HG03097 (cell line): ENCODE results near the gene CUL9.
A peak's percentile ranks its signal among the peaks of the same experiment; 100 is the strongest.

Experiments used
- ATAC-seq: cut with Tn5 transposase; IDR thresholded peaks from one replicate; pipeline ENCODE4 v1.9.1; 2021; ENCODE audit not compliant: unreplicated experiment, low FRiP score

CUL9 gene

DNA sequence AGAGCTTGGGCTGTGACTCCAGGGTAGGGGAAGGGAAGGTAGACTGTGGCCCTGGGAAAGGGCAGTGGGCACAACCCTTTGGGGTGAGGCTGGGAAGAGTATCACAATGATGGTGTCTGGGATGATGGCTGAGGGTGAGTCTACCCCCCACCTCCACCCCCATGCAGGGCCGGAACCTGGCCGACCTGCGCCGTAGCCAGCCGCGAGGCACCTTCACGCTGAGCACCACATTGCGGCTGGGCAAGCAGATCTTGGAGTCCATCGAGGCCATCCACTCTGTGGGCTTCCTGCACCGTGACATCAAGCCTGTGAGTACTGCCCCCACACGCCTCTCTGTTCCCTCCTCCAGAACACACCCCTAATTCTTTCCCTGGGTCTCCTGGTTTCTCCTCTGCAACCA lies 71.4 kb downstream of the CUL9 start:
- no peak for ATAC-seq

DNA sequence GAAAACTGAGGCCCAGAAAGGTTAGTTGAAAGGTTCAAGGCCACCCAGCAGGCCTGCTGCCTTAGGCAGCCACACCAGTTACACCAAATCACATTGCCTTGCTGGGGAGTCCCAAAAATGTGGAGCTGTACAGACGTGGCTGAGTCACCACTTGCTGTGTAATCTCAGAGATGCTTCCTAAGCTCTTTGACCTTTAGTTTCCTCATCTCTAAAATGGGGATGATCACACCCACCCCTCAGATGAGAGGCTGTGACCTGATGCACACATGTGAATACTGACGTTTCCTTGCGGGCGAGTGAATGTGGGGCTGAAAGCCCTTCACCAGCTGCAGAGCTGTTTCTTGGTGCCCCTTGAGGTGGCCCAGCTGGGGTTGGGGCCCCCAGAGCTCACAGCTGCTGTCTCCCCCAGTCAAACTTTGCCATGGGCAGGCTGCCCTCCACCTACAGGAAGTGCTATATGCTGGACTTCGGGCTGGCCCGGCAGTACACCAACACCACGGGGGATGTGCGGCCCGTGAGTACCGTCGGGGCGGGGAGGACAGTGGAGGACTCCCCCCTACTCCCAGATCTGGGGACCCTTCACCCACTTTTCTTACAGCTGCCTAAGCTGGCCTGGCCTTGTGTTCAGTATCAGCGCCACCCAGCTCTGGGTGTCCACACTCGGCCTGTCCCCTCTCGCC lies 72.3 kb downstream of the CUL9 start:
- no peak for ATAC-seq

DNA sequence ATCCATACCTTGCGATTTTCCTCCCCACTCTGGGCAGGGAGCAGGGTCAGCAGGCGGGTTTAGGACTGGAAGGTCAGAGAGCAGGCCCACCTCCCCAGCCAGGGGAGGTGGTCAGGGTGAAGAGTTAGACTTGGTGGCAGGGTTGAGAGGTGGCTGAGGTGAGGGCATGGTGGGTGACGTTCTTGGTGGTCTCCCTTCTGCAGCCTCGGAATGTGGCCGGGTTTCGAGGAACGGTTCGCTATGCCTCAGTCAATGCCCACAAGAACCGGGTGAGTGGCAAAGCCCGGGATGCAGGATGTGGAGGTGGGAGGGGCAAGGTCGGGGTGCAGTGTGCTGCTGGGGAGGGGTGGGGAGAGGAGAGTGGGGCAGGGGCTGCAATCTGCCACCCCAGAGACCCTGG lies 72.8 kb downstream of the CUL9 start:
- no peak for ATAC-seq

DNA sequence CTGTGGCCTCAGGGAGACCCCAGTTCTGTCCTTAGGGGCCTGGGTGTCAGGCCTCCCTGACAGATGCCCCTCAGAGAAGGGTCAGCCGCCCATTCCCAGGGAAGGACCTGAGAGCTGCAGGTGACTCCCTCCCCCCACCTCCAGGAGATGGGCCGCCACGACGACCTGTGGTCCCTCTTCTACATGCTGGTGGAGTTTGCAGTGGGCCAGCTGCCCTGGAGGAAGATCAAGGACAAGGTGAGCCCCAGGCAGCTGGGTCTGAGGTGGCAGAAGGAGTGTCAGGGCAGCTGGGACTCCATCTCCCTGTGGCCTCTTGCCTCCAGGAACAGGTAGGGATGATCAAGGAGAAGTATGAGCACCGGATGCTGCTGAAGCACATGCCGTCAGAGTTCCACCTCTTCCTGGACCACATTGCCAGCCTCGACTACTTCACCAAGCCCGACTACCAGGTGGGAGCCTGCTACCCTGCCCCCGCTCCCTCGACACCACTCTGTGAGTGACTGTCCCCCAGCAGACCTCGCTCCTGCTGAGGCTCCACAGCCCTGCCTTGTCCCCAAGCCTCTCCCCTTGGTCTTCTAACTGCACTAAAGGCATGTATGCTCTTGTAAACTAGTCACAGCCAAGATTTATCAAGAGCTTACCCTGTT lies 73.5 kb downstream of the CUL9 start:
- ATAC-seq: no peak

DNA sequence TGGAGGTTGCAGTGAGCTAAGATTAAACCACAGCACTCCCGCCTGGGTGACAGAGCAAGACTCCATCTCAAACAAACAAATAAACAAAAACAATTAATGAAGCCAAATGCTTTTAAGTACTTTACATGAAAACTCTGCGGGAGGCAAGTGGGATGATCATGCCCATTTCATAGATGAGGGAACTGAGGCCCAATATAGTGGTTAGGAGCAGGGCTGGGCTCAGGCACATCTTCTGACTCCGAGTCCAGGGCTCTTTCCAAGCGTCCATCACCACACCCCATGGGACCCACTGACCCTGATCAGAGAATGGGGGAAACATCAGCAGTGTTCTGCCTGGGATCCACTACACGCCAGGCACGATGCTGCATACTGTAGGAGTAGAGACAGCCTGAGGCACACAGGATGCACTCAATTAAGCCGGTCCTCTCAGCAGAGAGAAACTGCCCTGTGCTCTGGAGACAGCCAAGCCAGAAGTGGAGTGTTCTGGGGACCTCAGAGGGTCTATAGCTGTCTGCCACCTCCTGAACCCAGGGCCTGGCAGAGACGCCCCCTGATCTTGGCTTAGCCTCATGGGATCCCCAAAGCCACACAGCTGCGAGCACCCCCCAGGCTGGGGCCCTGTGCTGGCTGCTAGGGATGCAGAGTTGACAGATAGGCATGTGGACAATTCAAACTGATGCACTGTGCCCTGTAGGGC lies 74.8 kb downstream of the CUL9 start:
- no peak for ATAC-seq

DNA sequence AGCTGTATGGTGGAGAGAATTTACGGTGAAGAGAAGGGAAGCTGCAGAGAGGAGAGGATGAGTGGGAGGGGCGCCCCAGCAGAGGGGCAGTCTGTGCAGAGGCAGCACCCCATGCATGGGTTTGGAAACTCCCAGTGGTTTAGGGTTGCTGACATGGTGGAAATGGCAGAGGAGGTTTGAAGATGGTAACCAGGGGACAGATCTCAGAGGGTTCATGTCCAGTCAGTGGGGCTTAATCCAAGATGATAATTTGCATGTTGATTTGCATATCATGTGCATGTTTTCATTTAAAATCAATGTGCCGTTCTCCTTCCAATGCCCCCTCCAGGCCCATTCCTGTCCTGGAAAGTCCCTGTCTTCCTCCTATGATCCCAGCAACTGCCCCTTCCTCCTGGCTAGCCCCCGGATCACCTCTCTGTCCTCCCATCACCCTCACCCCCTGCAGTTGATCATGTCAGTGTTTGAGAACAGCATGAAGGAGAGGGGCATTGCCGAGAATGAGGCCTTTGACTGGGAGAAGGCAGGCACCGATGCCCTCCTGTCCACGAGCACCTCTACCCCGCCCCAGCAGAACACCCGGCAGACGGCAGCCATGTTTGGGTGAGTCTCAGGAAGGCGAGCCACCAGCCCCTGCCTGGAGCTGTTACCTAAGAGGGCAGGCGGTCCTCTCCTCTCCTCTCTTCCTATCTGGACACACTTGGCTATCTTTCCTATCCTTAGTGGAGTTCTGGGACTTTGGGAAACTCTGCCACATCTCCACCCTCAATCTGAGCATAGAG lies 75.6 kb downstream of the CUL9 start:
- ATAC-seq: no peak

DNA sequence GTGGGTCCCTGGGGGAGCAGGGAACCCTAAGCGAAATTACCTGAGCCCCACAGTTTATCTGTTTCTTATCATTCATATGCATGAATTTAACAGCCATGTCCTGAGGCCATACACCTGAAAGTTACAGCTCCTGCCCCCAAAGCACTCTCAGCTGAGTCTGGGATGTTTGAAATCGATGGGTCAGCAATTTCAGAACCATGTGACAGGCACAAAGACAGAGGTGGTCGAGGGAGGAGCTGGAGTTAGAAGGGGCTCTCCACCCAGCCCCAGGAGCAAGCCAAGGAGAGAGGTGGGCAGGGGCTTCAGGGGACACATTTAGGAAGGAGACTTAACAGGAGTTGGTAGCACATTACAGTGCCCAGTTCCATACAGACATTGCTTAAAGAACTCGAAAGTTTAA lies 76.2 kb downstream of the CUL9 start:
- ATAC-seq: no peak

DNA sequence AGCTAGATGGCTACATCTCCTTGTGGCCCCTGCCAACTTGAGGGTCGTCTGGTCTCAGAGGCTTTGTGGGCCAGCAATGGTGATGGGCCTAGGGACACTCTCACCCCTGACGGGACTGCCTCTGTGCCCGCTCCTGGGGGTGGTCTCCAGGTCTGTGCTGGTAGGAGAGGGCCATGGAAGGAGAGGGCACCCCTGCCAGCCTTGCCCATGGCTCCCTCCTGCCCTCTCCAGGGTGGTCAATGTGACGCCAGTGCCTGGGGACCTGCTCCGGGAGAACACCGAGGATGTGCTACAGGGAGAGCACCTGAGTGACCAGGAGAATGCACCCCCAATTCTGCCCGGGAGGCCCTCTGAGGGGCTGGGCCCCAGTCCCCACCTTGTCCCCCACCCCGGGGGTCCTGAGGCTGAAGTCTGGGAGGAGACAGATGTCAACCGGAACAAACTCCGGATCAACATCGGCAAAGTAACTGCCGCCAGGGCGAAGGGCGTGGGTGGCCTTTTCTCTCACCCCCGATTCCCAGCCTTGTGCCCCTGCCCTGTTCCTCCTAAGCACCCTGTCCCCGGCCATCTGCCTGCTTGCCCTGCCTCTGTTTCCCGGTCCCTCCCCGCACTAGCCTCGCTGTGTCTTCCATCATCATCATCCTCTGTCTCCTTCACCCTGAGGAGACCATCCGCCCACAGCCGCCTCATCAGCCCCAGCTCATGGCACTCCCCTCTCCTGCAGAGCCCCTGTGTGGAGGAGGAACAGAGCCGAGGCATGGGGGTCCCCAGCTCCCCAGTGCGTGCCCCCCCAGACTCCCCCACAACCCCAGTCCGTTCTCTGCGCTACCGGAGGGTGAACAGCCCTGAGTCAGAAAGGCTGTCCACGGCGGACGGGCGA lies 77.1 kb downstream of the CUL9 start:
- no peak for ATAC-seq

DNA sequence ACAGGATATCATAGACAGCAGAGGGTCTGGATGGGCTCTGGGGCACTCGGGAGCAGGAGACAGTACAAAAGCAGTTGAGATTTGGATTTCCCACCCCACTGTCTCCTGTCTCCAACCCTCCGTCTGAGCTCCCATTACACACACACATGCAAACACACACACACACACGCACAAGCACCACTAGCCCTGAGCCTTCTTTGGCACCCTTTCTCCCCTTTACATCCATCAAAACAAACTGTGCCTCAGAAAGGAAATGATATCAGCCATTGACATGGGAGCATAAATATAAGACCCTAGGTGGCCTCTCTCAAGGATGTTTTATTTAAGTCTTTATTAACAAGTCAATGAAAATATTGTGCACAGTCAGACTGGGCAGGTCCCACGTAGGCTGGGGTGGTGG lies 78.8 kb downstream of the CUL9 start:
- ATAC-seq: no peak

DNA sequence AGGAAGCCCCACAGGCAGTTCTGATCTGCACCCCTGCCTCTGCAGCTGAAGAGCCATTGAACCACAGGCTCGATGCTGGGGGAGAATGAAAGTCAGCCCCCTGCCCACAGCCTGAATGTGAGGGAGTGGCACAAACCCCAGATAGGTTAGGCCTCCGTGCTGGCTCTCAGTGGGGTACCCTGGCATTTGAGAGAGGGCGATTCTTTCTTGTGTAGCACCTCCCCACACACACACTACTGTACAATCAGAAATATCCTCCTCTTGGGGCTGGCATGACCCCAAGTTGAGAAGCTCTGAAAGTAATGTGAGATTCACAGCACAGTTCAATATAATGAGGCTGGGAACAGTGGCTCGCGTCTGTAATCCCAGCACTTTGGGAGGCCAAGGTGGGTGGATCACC lies 79.2 kb downstream of the CUL9 start:
- no peak for ATAC-seq

DNA sequence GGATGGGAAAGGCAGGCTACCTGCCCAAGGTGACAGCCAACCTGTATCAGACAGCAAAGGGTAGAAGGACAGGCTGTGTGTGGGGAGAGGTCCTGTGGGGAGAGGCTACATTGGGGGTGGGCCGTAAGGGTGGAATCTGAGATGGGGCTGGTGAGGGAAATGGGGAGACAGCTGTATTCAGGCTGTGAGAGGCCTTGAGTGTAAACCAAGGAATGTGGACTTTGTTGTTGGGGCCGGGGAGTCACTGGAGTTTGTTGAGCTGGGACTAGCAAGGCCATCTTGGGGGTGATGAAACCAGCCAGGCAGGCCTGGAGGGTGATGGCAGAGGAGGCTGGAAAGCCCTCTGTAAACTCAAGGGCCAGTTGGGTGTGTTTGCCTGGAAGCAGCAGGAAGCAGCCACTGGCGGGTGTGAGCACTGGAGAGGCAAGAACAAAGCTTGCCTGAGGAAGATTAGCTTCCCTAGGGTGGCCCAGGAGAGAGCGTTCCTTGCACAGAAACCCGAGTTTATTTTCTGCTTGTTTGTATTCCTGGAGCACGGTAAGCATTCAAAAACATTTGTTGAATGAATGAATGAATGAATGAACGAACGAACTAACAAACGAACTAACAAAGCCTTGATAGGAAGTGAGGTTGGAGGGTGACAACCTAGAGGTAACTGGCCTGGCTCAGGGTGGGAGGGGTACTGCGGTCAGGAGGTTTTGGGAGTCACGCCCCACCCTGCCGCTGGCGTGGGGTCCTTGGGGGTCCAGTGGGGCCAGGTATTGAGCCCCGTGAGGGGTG lies 80.2 kb downstream of the CUL9 start:
- ATAC-seq: no peak

DNA sequence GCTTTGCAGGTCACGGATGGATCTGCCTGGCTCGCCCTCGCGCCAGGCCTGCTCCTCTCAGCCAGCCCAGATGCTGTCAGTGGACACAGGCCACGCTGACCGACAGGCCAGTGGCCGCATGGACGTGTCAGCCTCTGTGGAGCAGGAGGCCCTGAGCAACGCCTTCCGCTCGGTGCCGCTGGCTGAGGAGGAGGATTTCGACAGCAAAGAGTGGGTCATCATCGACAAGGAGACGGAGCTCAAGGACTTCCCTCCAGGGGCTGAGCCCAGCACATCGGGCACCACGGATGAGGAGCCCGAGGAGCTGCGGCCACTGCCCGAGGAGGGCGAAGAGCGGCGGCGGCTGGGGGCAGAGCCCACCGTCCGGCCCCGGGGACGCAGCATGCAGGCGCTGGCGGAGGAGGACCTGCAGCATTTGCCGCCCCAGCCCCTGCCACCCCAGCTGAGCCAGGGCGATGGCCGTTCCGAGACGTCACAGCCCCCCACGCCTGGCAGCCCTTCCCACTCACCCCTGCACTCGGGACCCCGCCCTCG lies 80.9 kb downstream of the CUL9 start:
- no peak for ATAC-seq

DNA sequence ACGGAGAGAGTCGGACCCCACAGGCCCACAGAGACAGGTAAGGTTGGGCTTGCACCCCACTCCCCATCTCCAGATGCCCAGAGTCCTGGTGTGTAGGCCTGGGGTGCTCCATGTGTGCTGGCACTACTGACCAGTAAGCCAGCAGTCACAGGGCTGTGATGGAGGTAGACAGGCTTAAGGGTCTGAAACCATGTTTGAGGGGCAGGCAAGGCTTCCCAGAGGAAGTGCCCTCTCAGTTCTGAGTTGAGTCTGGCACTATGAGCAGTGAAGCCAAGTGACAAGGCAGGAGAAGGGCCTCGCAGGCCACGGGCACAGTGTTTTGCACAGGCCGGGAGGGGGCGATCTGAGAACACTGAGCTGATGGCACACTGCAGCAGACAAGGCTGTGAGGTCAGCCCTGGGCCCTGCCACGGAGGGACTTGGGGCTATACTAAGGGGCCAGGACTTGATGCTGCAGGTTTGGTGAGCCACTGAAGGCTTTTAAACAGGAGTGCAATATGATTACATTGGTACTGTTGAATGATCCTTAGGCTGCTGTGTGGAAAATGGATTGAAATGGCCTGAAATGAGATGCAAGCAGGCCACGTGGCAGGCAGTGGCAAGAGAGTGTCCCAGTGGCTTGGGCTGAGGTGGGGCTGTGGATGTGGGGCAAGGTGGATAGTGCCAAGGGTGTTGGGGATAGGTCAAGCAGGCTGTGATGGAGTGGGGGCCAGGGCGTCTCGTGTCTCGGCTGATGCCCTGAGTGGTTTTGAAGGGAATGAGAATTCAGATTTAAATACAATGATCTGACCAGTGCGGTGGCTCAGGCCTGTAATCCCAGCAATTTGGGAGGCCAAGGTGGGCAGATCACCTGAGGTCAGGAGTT lies 81.5 kb downstream of the CUL9 start:
- peak; percentile 70 for ATAC-seq

DNA sequence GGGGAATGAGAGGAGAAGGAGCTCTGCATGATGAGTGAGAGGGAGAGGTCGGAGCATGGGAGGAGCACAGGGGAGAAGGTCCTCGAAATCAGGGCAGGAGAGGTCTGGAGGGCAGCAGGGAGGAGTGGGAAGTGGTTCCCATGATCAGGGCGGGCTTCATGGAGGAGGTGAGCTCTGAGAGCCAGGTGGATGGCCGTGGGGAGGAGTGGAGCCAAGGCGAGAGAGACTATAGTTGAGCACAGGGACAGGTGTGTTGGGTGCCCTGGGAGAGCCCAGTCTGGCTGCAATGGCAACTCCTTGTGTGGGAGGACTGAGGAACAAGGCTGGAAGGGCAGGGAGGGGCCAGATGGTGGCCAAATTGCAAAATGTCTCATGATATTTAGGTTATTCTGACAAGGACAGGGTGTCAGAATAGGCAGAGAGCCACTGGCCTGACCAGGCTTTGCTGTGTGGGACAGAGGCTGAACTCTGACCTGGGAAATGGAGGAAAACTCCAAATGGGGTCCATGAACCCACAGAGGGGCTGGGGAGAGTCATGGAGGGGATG lies 82.7 kb downstream of the CUL9 start:
- no peak for ATAC-seq

DNA sequence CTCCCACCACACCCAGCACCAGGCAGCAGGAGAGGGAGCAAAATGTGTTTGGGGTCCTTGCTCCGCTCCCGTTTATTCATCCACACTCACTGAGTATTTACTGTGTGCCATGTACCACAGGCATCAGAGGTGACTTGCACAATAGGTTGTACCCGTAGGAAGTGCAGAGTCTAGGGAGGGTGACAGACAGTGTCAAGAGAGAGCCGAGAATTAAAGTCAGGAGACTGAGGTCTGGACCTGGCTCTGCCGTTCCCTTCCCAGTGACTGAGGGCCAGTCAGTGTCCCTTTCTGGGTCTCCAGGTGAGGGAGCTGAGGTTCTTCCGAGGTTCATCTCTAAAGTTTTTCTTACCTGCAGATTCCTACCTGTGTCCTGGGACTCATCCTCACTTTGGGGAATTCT lies 83.6 kb downstream of the CUL9 start:
- no peak for ATAC-seq

DNA sequence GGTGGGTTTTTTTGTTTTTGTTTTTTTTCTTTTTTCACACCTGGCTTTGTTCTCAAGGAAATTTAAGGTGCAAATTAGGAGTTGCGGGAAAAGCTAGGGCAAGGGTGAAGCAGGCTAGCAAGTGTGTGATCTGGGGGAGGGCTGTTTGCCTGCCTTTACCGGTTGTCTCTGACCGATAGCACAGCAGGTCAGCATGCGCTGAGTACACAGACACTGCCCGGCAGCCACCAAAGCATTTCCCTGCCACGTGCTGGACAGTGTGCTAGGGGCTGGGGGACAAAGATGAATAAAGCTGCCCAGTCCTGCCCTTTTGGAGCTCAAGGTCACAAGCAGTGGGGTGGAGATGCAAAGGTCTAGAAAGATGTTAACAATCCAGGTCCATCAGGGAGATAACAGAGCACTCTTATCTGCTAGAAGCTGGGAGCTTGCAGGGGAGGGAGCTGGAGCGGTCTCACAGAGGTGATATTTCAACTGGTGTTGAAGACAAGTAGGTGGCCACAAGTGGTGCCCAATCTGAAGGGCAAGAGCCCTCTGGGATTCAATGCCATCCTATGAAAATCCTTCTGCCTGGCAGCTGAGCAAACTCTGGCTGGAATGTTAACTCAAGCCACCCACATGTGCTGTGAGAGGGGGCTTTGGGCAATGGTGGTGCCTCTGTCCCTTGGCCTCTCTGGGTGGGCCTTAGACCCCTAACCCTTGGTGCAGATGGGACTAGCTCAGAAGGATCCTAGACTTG lies 85.8 kb downstream of the CUL9 start:
- ATAC-seq: no peak

DNA sequence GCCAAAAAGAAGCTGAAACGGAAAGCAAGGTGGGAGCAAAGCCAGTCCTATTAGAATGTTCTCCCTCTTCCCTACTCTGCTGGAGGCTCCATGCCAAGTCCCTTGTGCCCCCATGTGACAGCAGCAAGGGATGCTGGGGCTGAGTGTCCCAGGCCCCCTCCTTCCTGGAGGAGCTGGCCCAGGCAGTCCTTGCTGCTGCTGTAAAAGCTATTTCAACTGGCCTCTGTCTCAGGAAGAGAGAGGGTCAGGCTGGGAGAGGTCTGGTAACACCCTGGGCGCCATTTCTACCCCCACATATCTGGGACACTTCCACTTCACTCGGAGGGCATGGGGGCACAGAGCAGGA lies 86.3 kb downstream of the CUL9 start:
- no peak for ATAC-seq
